GM21528 (cell line): ENCODE data around the gene HOXB5.

ENCODE experiments used
- ATAC-seq: cut with Tn5 transposase; IDR thresholded peaks from one replicate; pipeline ENCODE4 v1.9.1; 2021; ENCODE audit warnings: mild to moderate bottlenecking, moderate library complexity; ENCODE audit not compliant: unreplicated experiment, low FRiP score

Gene HOXB5

DNA sequence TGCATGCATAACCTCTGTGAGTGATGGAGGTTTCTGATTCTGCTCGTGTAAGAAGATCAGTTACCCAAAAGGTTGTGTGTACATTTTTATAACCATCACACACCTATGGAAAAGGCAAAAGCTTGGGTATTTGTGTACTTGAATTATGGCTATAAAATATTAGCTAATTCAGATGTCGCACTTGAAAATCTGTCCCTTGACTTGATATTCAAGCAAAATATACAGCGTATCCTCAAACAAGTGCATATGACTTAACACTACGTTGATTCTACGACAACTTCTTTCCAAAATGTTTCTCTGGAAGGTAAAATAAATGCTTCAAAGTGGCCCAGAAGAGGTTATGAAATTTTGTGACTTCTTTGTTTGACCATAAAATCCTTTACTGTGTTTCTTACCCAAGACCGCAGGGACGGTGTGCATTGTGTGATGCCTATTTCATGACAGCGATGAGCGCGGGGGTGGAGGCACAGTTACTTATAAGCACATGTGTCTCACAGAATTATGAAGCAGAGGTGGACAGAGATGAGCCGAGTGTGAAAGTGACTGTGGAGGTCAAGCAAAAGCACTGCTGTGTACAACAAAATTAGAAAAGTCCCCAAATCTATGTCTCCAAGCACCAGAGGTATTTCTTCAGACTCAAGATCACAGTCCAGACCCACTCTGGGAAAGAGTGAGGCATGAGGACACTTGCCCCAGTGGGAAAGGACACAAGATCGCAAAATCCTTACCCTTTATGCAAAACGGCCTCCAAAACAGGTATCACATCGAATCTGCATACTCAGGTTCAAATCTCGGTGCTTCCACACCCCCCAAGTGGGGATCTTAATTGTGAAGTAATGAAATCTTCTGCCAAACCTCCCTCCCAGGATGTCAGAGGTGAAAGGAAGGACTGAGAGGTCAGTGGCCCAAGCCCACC, 36.7 kb upstream of the HOXB5 start:
- no peak for ATAC-seq

DNA sequence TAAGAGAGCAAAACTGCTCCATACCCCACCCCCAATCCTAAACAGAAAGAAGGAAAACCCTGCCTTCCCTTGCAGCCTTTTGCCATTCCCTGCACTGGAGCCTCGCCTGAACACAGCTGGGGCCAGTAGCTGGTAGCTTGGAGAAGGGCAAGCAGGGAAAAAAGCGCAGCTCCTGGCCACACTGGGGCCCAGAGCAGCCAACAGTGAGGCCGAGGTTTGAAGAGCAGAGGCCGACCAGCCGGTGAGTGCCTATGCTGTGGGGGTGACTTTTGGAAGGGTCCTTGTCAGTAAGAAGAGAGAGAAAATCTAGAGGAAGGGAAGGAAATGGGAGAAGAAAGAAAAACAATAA, 35.8 kb upstream of the HOXB5 start:
- no peak for ATAC-seq

DNA sequence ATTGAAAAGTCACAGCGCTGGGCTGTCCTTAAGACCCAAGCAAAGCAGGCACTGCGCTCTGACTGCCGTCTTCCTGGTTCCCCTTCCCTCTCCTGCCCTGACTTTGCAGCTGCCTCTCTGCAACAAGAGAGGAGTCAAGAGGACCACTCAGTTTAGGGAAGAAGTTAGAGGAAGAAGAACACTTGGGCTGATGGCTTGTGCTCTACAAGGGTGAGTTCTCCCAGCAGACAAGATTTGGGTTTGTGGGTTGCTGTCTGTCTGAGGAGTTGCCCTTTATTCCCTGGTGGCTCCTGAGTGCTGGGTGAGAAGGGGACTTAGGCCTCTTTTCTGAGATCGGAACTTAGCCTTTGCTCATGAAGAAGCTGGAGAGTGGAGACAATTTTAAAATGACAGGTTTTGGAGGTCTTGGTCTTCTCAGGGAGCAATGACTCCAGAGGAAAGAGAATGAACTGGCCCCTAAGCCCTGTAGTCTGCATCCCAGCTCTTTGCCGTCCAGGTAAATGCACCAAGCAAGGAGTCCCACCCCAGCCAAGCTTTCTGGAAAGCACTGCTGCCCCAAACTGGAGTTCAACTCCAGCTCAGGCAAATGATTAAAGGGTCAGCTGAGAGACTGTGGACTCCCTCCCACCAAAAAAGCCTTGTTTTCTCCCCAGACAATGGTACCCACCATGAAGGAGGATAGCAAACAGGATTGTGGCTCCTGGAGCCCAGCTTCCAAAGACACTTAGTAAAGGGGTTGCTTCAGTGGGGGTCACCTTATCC, 35.3 kb upstream of the HOXB5 start:
- no peak for ATAC-seq

DNA sequence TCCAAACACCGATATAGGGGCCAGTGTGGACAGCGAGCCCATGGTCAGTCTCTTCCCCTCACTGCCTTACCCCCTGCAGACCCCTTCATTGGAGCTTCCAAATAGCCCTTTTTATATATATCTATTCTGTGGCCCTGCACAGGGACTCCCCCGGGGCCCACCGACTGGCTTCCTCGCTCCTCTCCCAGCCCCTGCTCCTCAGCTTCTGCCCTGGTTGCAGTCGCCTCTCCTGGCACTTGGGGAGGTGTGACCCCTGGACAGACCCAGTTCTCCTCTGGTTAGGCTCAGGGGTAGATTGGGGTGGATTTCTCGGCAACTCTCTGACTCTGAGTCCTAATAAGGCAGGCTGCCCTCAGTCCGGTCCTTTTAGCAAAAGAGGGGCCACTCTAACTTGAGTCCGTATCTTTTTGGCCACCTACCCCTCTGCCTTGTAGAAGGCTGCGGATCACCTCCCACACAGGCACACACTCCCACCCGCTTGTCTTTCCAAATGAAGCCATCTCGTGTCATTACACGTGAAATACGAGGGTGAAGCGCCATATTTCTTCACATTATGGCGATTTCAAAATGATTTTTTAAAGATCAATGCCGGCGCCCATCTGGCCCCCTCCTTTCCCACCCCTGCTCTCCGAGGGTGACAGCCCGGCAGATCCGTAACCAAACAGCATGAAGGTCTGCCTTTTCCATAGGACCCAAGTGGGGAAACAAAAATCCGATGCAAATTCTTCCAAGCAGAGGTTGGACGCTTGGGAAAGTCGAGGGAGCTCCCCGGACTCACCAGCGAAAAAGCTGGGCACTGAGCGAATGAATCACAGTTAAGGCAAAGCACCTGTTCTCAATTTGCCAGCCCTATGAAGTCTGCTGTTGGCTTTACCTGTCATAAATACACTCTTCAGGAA, 34.3 kb upstream of the HOXB5 start:
- ATAC-seq = no peak

DNA sequence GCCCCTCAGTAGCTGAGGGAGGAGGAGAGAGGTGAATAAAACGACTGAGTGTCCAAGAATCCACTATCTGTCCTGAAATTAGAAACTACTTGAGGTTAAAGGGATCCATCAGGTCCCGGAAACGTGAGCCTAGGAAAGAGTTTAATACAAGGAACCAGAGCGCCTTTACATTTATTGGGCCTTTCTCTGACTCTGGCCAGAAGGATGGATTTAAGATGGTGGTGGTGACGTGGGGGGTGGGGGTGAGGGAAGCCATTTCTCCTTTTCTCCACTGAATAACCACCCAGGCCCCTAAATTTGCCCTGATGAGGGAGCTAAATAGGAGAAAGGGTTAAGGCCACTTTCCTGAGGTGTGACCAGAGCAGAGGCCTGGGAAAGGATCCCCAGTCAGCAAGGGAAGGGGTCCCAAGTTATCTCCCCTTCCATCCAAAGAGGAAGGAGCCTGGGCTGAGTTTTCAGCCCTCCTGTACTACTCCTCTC, 33.6 kb upstream of the HOXB5 start:
- no peak for ATAC-seq

DNA sequence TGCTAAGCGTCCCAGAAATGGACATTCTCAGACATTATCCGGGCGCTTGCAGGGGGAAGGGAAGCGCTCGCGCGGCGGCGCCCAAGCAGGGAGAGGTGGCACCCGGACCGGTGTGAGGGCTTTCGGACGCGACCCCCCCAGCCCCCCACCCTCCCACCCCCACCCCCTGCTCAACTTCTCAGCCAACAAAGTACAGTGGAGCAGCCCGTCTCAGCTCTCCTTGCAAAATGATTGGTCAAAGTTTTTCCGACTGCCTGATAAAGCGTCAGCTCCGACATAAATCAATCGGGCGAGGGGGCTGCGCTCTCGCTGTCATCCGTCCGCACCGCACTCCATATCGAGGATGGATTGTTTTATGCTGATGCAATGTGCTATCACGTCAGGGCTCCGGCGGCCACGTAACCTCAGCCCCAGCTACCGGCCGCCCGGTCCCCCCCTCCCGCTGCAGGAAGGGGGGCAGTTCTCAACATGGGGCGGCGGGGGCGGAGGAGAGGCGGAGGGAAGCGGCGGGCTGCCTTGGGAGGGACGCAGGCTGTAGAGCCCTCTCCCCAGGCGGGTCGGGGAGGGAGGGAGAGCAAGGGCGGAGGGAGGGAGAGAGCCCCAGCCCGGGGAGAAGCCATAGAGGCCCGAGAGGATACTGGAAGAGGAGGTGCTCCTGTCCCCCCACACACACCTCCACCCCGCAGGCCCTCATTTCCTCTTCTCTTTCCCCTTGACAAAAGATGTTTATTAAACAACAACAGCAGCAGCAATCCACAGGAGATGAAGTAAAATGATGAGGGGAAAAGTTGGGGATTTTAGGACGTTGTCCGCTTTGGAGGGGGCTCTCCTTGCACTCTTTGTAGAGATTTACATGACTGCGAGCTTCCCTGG, 32.9 kb upstream of the HOXB5 start, which contains the start of gene HOXB9:
HOXB9 (minus strand) TSS at position 114 of the 873 bp plus-strand sequence; CDS start at position 25, 89 bp downstream.
- ATAC-seq = no peak

DNA sequence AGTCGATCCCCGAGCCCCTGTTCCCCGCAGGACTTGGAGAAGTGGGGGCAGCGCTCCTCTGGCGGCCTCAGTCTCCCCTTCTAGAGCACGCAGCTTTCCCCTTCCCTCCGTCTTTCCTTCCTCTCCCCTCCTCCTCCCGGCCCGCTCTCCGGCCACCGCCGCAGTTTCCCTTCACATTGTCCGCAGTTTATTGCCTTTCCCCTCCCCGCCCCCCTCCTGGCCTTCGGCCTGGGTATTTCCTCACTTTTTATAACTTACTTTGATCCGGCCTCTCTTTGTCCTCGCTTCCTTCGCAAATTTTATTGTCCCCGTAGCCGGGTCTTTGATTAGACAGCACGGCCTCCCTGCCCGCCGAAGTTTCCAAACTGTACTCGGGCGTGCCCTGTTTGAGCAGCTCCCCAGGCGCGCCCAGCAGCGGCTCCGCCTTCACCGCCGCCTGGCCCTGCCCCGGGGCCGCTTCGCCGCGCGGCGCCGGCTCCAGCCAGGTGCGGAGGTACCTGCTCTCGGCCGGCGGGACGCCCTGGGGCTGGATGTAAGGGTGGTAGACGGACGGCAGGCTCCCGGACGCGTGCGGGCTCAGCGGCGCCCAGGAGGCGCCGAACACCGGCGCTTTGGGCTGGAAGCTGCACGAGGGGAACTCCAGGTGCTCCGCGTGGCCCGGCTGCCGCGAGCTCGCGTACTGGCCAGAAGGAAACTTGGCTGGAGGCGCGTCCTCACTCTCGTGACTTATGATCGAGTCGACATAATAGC, 32.1 kb upstream of the HOXB5 start:
- no peak for ATAC-seq

DNA sequence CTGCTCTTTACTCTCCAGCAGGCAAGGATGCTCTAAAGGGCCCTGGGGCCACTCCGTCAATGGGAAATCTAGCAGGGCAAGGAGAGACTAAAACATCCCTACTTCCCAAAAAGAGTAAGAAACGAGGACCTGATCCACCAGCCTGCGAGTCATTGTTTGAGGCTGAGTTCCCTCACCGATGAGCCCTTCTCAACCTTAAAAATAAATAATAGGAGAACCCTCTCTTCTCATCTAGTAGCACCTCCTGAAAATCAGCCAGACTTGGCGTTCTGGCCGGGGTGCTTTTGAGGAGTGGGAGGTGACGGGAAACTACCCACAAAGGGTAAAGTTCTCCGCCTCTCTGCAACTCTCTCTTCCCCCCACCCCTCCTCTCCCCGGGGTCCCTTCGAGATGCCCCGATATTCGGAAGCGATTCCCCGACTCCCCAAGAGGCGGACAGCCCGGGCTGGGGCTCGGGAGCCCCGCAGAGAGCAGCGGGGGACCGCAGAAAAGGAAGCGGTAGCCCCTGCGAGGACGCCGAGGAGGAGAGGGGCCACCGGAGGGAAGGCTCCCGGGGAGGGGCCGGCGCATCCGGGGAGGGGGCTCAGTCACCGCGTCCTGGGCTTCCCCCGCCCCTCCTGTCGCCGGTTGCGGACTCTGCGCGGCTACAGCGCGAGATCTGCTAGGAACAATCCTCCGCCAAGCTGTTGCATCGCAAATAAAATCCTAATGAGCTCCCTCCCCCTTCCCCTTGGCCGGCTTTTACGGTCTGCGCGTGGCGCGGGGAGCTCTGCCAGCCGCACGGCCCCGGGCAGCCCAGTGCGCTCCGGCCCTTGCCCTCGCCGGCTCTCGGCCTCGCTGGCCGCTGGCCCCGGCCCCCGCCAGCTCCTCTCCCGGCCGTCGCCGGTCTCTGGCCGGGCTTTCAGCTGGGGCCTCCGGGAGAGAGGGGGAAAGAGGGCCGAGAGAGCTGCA, 31.2 kb upstream of the HOXB5 start:
- ATAC-seq = no peak

DNA sequence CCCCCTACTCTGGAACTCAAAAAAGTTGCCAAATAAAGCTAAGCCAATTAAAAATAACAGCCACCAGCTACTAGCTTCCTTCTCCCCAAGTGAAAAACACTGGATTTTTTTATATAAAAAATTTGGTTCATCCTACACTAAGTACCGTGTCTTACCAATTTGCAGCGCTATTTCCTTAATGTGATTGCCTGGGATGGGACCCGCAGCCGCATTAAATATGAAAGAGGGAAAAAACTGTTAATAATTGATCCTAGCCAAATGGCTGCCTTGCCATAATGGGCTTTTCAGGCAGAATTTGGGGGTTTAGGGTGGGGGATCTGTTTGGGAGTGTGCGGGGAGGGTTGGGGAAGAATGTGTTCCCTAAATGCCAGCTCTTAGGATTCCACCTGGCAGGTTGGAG, 30.5 kb upstream of the HOXB5 start:
- ATAC-seq = no peak

DNA sequence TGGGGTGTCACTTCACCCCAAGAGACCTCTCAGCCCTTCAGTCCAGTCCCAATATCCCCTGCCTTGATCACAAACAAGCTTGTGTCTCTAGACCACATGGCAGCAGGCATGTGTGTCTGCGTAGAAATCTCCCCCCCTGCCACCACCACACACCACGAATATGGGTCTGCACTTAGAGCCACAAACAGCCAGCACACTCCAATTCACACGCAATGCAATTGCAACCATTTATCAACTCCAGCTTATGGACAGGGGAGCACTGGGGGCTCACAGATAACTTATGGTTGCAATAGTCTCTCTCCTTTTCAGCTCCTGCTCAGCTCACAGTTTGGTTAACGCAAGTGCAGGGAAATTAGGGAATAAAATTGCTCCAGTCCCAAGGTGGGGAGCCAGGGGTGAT, 30.0 kb upstream of the HOXB5 start:
- no peak for ATAC-seq

DNA sequence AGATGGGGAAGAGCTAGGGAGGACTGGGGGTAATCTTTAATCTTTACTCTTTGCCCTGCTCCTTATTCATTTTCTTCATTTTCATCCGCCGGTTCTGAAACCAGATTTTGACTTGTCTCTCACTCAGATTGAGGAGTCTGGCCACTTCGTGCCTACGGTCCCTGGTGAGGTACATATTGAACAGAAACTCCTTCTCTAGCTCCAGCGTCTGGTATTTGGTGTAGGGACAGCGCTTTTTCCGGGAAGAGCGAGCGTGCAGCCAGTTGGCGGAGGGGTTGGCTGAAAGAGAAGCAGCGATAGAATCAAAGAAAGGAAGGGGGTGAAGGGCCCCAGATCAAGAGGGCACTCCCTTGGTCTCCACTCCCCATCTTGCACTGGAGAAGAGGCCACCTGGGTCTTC, 29.3 kb upstream of the HOXB5 start:
- no peak for ATAC-seq

DNA sequence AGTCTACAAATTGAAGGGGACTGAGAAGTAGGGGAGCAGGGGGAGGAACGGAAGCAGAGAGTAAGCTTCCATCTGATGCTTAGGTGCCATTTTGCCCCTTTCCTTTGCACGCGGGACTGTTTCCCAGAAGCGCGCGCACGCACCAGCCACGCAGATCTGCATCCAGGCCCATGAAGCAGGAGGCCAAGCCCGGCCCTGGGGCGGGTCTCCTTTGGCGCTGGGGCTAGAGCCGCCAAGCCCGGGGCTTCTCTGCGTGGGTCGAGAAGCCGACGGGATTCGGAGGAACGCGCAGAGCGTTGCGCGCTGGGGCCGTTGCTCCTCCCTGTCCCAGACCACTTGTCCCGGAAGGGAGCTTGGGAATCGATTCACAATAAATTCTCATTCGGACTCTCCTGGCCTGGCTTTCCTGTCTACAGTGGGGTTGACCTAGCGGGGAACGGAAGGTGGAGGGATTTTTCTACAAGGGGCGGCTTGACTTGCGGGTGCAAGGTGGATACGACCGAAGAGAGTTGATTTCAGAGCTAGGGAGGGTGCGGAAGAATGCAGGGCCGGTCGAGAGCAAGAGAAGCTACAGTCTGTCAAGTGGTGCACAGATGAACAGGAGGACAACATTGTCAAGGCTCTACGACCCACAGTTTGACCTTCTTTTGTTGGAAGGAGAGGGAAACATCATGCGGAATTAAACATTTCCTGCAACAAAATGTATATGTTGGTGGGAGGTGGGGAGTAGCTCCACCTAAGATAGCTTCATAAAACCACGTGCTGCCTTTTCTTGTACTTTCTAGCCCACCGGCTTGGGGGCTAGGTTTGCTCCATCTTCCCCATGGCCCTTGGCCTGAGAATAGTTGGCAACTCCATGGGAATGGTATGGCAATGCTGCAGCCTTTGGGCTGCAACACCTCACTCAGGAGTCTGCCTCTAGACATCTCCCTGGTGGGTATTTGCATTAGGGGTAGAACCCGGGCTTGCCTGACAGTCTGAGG, 28.1 kb upstream of the HOXB5 start:
- no peak for ATAC-seq

DNA sequence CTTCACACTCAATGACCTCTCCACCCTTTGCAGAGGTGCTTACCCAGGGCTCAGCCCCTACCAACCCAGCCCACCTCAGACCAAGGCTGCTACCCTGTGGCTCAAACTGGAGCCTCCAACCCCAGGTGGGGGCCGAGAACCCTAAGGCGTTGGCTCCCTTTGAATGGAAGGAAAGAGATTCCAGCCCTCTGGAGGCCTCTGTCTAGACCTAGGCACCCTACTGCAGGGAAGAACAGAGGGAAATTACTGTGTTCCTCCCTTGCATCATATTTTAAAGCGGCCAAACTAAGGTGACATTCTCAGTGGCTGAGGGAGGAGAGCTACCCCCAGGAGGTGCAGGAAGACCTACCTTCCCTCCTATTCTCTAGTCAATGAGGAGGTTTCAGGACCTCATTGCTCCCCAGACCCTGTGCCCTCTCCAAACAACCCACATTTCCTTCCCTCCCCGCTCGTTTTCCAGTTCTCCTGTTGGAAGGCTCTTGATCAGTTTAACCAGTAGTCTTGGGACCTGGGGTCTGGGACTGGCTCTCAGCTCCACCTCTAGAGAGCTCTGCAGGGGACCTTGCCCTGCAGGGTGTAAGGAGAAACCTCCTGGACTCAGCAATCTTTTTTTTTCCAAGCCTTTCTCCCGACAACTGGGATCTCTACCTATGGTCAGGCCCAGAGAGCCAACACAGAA, 27.0 kb upstream of the HOXB5 start:
- ATAC-seq = no peak

DNA sequence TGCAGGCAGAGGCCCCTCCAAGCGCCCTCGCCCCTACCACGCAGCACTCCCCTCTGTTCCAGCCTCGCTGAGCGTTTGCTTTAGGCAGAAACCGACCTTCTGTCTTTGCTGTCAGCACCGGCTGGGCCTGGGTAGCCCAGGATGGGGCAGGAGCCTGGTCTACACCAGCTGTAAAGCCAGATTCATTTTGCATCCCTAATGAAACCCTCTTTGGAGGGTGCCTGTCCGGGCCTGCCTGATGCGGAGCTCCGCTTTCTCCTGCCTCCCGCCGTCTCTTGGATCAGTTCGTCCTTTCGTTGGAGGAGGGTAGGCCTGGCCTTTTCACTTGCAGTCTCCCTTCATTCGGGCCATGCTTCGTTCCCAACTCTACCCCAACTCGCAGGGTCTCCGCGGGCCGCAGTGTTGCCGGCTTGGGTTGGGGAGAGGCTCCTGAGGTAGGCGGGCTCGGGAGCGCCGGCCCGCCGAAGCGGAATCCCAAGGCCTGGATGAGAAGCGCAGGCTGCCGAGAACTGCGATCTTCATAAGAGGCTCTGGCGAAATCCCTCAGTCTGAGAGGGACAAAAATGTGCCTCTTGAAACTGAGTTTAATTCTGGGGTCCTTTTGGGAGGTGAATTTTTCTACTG, 26.4 kb upstream of the HOXB5 start:
- ATAC-seq = no peak

DNA sequence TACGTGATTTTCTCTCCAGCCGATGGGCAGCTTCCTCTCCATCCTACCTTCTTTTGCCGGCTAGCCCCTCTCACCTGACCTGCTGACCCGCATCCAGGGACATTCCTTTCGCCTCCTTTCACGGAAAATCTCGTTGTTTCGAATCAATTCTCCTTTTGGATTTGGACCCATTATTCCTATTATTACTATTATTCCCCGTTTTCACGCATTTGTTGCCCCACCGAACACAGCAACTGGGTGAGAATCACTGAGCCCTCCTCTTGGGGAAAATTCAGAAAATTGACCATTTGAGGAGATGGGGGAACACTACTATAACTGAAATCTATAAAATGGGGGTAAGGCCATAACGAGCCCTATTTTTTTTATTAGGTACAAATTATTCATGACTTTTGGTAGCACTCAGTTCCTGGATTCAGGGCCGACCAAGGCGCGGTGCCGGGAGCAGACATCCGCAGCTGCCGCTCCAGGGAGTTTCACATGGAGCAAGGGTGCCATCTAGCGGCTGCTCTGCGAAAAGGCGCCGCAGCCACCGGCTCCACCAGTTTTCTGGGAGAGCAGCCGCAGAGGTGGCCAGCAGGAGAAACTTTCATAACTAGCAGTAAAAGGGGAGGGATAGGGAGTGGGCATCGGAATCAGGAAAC, 24.8 kb upstream of the HOXB5 start:
- ATAC-seq = no peak
